Fibroblast of skin of right biceps (primary cell): ENCODE data around the gene ZNF292.
"Not testable (repeated sequence)": the region's sequence is repeated elsewhere in the genome, so short reads cannot be mapped to it uniquely, and the experiment has no call there.

Experiments
- DNase-seq: peaks from one replicate; pipeline ENCODE4 v3.0.0-alpha.2; 2013

Gene ZNF292

GRCh38 chr6:87154993-87155841 lies at the start of gene ZNF292:
Gene ZNF292, plus strand, starts transcription at chr6:87155565. Its CDS starts 27 bp downstream, at chr6:87155592.
- DNase-seq = peak; percentile 99

GRCh38 chr6:87105823-87106222 lies 49.5 kb upstream of the ZNF292 start:
- DNase-seq = peak; percentile 62

- no peak for DNase-seq
Measured at GRCh38 chr6:87110636-87111035, 44.7 kb upstream of the ZNF292 start.

GRCh38 chr6:87115402-87116135 lies 39.8 kb upstream of the ZNF292 start:
- DNase-seq = no peak

GRCh38 chr6:87116922-87117321 lies 38.4 kb upstream of the ZNF292 start:
- DNase-seq = no peak

GRCh38 chr6:87118054-87118453 lies 37.3 kb upstream of the ZNF292 start:
- DNase-seq = no peak

GRCh38 chr6:87122477-87122876 lies 32.9 kb upstream of the ZNF292 start:
- DNase-seq = no peak

- no peak for DNase-seq
Measured at GRCh38 chr6:87124074-87124473, 31.3 kb upstream of the ZNF292 start.

- no peak for DNase-seq
Measured at GRCh38 chr6:87126501-87126900, 28.9 kb upstream of the ZNF292 start.

- no peak for DNase-seq
Measured at GRCh38 chr6:87127737-87128136, 27.6 kb upstream of the ZNF292 start.

GRCh38 chr6:87136963-87137362 lies 18.4 kb upstream of the ZNF292 start:
- DNase-seq = no peak

GRCh38 chr6:87139236-87139635 lies 16.1 kb upstream of the ZNF292 start:
- peak; percentile 41 for DNase-seq

GRCh38 chr6:87139927-87140326 lies 15.4 kb upstream of the ZNF292 start:
- not testable (repeated sequence) for DNase-seq

GRCh38 chr6:87146363-87146762 lies 9.0 kb upstream of the ZNF292 start:
- DNase-seq = no peak

GRCh38 chr6:87150406-87150805 lies 5.0 kb upstream of the ZNF292 start:
- DNase-seq = no peak

- no peak for DNase-seq
Measured at GRCh38 chr6:87151471-87151780, 3.9 kb upstream of the ZNF292 start.

- DNase-seq = peak; percentile 69
Measured at GRCh38 chr6:87151781-87152525, 3.4 kb upstream of the ZNF292 start.

GRCh38 chr6:87152526-87152955 lies 2.8 kb upstream of the ZNF292 start:
- DNase-seq = peak; percentile 15

GRCh38 chr6:87154641-87154992 lies 748 bp upstream of the ZNF292 start:
- DNase-seq = peak; percentile 87

GRCh38 chr6:87155842-87156815 lies 764 bp downstream of the ZNF292 start:
- peak; percentile 71 for DNase-seq

- not testable (repeated sequence) for DNase-seq
Measured at GRCh38 chr6:87157596-87157995, 2.2 kb downstream of the ZNF292 start.

GRCh38 chr6:87161299-87161698 lies 5.9 kb downstream of the ZNF292 start:
- no peak for DNase-seq
